ENCODE data around the gene ASB18. TPM values are rescaled to one million over a fixed set of nuclear protein-coding genes. Genes with fewer than 3 reads are reported as not detected.
"Not testable (repeated sequence)": the region's sequence is repeated elsewhere in the genome, so short reads cannot be mapped to it uniquely, and the experiment has no call there.

ASB18 gene
- total RNA-seq, 4 donors from 2014 or later, result not detected

GRCh38 chr2:236290742-236291425, 26.7 kb upstream of the ASB18 start:
- no peaks in the 10 kb centered on the region for H3K9me3 ChIP-seq
- TF ChIP-seq POLR2A (IDR thresholded peaks at IDR 0.05) (no peak), CTCF (IDR thresholded peaks at IDR 0.05) (no peak)
- H3K4me1 ChIP-seq, result no peaks in the 10 kb centered on the region
- H3K27ac ChIP-seq, result no peak overlapping the region
- H3K36me3 ChIP-seq, result no peaks in the 10 kb centered on the region
- DNase-seq, result no peak
- no peaks in the 10 kb centered on the region for H3K27me3 ChIP-seq
- H3K4me3 ChIP-seq, result no peak overlapping the region

- Histone ChIP-seq H3K27ac (no peak overlapping the region), H3K4me3 (no peak overlapping the region), H3K4me1 (no peaks in the 10 kb centered on the region), H3K27me3 (no peaks in the 10 kb centered on the region), H3K9me3 (no peaks in the 10 kb centered on the region), H3K36me3 (no peaks in the 10 kb centered on the region)
- no peak for TF ChIP-seq POLR2A (IDR thresholded peaks at IDR 0.05)
- TF ChIP-seq CTCF (IDR thresholded peaks at IDR 0.05), result no peak
- no peak for DNase-seq
Observed at GRCh38 chr2:236289766-236290462, 25.7 kb upstream of the ASB18 start.

- not testable (repeated sequence) for H3K9me3 ChIP-seq, H3K27me3 ChIP-seq, DNase-seq, H3K36me3 ChIP-seq, H3K4me1 ChIP-seq, H3K27ac ChIP-seq, H3K4me3 ChIP-seq
Observed at GRCh38 chr2:236288373-236288772, 24.2 kb upstream of the ASB18 start.

- TF ChIP-seq CTCF (IDR thresholded peaks at IDR 0.05), result no peak
- no peak for TF ChIP-seq POLR2A (IDR thresholded peaks at IDR 0.05)
Observed at GRCh38 chr2:236287656-236288055, 23.4 kb upstream of the ASB18 start.

GRCh38 chr2:236286873-236287545, 22.8 kb upstream of the ASB18 start:
- no peak for DNase-seq
- Histone ChIP-seq H3K27me3 (no peaks in the 10 kb centered on the region), H3K9me3 (no peaks in the 10 kb centered on the region), H3K27ac (no peak overlapping the region), H3K4me1 (no peaks in the 10 kb centered on the region), H3K36me3 (no peaks in the 10 kb centered on the region), H3K4me3 (no peak overlapping the region)
- TF ChIP-seq POLR2A (IDR thresholded peaks at IDR 0.05) (no peak), CTCF (IDR thresholded peaks at IDR 0.05) (no peak)

More at GRCh38 chr2:236287656-236288055, 23.4 kb upstream of the ASB18 start:
- Histone ChIP-seq H3K9me3 (no peaks in the 10 kb centered on the region), H3K27ac (no peak overlapping the region), H3K36me3 (no peaks in the 10 kb centered on the region), H3K4me1 (no peaks in the 10 kb centered on the region), H3K4me3 (no peak overlapping the region), H3K27me3 (no peaks in the 10 kb centered on the region)
- no peak for DNase-seq

- no peaks in the 10 kb centered on the region for H3K4me1 ChIP-seq
- no peaks in the 10 kb centered on the region for H3K27me3 ChIP-seq
- H3K9me3 ChIP-seq, result no peaks in the 10 kb centered on the region
- no peak overlapping the region for H3K27ac ChIP-seq
- H3K36me3 ChIP-seq, result no peaks in the 10 kb centered on the region
- H3K4me3 ChIP-seq, result no peak overlapping the region
- no peak for DNase-seq
- TF ChIP-seq CTCF (IDR thresholded peaks at IDR 0.05), result no peak
- TF ChIP-seq POLR2A (IDR thresholded peaks at IDR 0.05), result no peak
Observed at GRCh38 chr2:236284208-236284607, 20.0 kb upstream of the ASB18 start.

Measured in Peyer's patch (tissue), 4 donors.